C4-2B (cell line): ENCODE data around the gene WRAP73.

Experiments used
- ZFX ChIP-seq: fragments of 450-650 bp; IDR thresholded peaks from 2 replicates; pipeline ENCODE4 v1.6.1; 2017
- TF ChIP-seq, protein P1 (sequence below): fragments of 450-650 bp; conservative IDR thresholded peaks from 2 replicates; pipeline ENCODE4 v1.5.1; 2017; ENCODE audit warnings: mild to moderate bottlenecking

DNA sequence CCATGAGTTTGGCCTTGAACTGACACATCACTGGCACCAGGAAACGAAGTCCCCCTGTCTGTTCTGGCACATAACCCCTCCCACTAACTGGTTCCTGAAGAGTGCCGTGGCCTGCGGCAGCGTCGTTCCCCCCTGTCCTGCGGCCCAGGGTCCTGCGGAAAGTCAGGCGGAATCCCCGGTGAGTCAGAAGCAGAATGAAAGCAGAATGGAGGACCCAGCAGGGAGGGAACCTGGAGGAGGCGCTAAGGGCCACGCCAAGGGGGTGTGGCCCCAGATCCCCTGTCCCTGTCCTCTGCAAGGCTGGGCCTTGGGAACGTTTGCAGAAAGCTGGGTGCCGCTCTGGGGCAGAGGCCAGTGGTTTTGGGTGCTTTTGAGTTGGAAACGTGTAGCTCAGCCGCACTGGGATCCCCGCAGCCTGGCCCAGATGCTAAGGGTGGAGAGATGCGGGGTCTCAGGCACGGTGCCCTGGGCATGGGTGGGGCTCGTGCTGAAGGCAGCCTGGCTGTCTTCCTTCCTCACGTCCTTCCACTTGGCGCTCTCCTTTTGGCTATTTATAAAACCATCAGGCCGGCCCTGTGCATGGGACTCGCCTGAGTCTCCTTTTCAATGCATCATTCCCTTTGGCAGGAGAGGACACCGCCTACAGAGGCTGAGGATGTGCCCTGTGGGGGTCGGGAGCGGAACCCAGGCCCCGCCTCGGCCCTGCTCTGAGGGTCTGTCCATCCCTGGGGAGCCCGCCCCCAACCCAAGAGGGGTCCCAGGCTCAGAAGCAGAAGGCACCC is 38.6 kb upstream of the WRAP73 start:
- TF ChIP-seq, protein P1, sequence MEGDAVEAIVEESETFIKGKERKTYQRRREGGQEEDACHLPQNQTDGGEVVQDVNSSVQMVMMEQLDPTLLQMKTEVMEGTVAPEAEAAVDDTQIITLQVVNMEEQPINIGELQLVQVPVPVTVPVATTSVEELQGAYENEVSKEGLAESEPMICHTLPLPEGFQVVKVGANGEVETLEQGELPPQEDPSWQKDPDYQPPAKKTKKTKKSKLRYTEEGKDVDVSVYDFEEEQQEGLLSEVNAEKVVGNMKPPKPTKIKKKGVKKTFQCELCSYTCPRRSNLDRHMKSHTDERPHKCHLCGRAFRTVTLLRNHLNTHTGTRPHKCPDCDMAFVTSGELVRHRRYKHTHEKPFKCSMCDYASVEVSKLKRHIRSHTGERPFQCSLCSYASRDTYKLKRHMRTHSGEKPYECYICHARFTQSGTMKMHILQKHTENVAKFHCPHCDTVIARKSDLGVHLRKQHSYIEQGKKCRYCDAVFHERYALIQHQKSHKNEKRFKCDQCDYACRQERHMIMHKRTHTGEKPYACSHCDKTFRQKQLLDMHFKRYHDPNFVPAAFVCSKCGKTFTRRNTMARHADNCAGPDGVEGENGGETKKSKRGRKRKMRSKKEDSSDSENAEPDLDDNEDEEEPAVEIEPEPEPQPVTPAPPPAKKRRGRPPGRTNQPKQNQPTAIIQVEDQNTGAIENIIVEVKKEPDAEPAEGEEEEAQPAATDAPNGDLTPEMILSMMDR: no peak
- no peak for TF ChIP-seq ZFX
